Suppressor macrophage treated with lipopolysaccharide for 1 hour (primary cell): ENCODE results near the gene GAK.

Experiments used
- DNase-seq, 3 donors: peaks; one replicate each; pipeline ENCODE4 v3.0.0-alpha.2; 2020 to 2022

GAK gene

DNA sequence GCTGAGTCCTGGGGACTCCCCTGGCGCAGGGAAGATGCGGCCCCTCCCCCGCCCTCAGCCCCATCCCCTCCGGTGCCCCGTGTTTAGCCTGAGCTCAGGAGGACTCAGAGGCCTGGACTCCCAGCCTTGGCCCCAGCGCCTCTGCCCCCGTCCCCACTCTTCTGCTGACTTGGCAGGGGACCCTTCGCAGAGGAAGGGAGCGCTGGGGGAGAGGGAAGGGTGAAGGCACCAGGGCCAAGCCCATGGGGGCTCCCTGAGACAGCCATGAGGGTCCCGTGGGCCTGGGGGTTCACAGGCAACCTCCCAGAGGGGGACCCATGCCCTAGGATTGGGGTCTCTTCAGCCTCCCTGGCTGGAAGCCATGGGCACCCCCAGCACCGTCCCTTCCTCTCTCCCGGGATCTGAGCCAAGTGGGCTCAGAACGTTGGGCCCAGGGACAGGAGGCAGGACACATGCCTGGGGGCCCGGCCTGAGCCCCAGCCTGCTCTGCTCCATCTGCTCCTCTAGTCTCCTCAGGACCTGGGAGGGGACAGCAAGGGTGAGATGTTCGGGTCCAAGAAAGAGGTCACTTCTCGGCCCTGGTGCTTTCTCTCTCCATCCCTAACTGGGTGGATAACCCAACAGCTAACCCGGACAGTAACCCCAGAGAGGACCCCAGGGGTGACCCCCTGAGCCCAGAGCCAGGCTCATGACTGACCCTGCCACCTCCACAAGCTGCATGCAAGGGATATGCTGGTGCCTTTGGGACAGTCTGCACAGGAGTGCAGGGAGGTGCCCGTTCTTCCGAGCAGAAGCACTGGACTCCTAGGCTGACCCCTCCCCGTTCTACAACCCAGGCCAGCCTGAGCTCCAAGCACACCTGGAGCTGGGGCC, 104.7 kb downstream of the GAK start:
- DNase-seq, result no peak

DNA sequence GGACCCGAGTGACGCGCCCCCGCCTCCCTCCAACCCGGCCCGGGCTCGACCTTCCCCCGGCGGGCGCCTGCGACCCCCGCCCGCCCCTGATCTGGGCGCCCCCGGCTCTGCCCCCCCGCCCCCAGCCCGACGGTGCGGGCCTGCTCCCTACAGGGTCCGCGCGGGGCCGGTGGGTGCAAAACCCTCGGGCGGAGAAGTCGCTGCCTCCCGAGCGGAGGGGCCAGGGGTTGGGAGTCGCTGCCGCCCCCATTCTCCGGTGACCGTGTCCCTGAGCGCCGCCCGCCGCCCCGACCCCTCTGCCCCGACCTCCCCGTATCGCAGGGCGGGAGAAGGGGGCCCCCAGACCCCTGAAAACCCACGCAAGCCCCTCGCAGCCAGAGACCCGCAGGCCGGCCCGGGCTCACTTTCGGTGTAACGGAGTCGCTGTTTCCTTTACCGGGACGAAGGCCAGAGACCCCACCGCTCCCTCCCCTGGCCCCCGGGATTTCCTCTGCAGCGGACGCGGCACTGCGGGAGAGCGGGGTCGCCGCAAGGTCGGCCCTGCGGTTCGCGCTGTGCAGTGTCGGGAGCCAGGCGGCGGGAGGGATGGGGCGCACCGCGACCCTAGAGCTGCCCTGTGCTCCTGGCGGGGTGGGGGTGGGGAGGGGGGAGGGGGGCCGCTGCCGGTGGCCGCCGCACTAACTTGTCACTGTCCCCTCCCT, 105.5 kb downstream of the GAK start:
- peak in 1 of 3 donors; percentile 10 for DNase-seq

DNA sequence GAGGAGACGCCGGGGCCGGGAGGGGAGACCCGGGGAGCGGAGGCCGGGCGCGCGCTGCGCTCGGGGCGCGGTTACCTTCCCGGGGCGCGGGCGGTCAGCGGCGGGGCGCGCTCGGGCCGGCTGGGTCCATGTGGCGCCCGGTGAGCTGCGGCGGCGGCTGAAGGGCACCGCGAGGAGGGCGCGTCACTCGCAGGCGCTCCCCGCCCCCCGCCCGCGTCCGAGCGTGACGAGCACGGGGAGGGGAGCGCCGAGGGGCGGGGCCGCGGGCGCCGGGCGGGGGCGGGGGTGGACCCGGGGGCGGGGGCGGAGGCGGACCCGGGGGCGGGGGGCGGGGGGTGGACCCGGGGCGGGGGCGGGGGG, 106.2 kb downstream of the GAK start, which contains the start of gene CPLX1:
TSS of gene CPLX1 (minus strand) at position 159 of the 360 bp plus-strand sequence. CDS start 1,607 bp downstream, outside the sequence.
- DNase-seq, result peak; percentile 27 to 69 (median 57)

- peak in 2 of 3 donors; percentile 38 to 51 for DNase-seq
These were observed 106.8 kb downstream of the GAK start for GRCh38 chr4:825063-825970.

- DNase-seq, result no peak
These were observed 107.6 kb downstream of the GAK start for GRCh38 chr4:824461-825062.

DNA sequence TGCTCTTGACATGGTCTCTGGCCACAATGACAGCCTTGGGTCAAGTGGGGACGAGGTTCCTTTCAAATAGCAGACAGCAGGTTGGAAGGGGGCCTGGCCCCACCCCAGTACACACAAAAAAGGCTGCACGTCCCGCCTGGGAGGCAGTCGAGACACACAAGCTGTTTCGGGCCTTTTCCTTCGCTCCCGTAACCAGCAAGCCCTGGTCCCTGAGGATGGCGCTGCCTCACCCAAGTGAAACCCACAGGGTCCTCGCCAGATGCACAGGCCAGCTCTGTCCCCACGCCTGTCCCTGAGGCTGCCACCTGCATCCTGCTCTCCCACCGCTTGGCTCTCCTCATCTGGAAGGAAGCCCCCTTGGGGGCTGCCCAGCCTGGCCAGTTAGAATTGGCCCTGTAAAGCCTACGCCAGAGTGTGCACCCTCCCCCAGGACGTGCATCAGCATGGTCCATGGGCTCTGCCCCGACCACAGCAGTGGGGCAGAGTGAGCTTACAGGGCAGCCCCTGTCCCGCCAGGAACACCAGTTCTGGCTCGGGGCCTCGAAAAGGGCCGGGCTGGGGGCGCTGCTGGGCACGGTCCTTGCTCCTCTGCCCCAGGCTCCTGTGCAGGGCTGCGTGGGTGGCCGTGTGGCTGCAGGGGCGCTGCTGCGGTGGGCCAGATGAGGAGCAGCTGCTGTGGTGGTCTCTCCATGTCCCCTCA, 108.2 kb downstream of the GAK start:
- no peak for DNase-seq

GRCh38 chr4:823176-823760, 108.8 kb downstream of the GAK start:
- DNase-seq, result no peak

DNA sequence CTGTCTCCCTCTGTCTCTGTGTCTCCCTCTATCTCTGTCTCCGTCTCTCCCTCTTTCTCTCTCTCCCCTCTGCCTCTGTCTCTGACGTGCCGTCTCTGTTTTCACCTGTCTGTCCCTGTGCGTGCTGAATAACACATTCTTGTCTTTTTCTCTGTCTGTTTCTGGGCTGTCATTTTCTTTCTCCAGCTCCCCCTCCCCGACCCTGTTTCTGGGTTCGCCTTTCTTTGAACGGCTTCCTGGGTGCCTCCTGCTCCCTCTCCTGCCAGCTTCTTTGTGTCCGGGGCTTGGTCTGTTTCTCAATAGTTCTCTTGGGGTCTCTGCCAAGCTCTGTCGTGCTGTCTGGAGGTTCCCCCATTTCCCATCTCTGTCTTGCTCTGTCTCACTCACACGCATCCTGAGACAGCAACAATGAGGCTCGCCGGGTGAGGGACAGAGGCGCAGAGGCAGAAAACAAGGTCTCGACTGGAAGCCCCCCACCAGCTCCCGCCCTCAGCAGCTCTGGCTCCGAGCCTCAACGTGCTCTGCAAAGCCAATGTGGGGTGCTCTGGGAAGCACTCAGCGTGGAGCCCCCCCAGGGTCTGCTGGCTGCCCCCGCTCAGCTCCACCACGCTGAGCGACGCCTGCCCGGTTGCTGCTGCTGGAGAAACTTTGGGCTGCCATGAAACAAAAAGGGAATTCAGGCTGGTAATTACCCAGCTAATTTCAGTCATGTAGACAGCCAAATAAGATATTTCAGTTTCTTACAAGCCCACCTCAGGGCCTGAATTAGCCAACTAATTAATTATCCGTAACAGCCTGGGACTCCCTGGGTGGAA, 109.5 kb downstream of the GAK start:
- no peak for DNase-seq

DNA sequence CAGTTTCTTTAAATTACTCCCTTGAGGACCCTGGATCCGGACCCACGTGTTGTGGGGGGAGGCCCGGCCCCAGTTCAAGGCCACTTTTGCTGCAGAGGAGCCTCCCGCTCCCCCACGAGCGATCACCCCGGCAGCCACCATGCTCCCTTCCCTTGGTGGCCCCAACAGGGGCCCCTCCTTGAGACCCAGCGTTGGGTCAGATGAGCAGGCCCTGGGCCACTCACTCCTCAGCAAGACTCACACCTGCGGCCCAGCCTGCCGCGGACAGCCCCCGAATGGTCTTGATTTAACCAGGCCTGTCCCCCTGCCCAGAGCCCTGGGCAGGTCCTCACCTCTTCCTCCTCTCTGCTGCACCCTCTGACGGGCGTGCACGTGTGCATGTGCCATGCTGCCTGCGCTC, 110.5 kb downstream of the GAK start:
- DNase-seq, result no peak

- DNase-seq, result no peak
These were observed 110.9 kb downstream of the GAK start for GRCh38 chr4:821181-821591.

DNA sequence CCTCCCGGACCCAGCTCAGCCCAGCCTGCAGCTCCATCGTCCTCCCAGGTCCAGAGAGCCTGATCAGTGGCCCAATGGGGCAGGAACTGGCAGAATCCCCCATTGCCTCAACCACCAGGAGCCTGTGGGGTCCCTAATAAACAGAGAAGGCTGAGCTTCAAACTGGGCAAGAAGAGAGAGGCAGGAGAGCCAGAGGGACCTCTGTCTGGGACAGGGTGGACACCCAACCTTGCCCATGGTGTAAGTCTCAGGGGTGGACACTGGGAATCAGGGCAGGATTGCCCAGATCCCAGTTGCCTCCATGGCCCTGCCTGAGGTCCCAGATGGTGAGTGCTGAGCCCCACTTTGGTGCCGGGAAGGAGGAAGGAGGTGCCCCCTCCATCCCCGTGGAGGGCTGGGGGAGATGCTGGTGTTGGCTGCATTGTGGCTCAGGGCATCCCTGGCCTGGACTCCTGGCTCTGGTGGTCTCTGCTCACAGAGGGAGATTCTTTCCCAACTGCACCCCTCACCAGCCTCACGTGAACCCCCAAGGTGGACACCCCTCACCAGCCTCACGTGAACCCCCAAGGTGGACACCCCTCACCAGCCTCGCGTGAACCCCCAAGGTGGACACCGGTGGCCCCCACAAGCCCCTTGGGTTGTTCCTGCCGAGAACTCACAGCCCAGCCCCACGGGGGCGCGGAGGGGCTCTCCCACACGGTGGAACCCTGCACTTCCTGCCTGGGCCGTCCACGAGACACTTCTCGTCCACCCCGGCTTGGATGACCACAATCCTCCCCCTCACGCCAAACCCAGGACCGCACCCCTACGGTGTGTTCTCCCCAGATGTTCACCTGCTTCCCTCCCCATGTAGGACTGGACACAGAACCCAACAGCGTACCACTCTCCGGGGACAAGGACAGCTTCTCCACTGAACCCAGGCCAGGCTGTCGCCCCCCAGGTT, 111.6 kb downstream of the GAK start:
- DNase-seq, result no peak

DNA sequence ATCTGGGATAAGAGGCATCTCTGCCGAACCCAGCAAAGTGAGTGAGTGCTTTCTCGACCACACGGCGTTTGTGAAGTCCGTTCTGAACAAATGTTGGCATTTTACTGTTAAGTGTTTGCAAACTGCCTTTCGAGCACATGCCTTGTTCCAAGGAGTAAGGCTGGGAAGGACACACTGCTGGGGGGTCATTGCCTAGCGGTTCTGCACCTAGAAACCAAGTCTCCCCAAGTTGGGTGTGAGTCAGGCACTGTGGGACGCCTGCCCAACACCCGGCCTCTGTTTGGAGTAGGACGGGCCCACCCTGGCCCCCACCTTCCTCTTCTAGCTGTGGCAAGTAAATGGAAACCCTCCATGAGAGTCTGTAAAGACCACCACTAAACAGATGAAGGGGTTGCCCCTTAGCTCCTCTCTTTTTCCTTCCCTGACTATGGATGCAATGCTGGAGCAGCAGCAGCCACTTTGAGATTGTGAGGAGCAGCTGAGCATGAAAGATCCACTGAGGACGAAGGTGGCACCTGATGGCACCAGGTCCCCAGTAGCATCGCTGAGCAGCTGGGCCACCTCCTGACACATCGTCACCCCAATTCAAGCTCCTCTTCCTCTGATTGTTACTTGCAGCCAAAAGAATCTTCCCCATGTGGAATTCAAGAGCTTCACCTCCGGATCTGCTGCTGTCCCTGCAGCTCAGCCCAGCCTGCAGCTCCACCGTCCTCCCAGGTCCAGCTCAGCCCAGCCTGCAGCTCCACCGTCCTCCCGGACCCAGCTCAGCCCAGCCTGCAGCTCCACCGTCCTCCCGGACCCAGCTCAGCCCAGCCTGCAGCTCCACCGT, 112.5 kb downstream of the GAK start:
- no peak for DNase-seq

- DNase-seq, result no peak
These were observed 113.8 kb downstream of the GAK start for GRCh38 chr4:818106-818921.

GRCh38 chr4:815464-816146, 116.5 kb downstream of the GAK start:
- no peak for DNase-seq

DNA sequence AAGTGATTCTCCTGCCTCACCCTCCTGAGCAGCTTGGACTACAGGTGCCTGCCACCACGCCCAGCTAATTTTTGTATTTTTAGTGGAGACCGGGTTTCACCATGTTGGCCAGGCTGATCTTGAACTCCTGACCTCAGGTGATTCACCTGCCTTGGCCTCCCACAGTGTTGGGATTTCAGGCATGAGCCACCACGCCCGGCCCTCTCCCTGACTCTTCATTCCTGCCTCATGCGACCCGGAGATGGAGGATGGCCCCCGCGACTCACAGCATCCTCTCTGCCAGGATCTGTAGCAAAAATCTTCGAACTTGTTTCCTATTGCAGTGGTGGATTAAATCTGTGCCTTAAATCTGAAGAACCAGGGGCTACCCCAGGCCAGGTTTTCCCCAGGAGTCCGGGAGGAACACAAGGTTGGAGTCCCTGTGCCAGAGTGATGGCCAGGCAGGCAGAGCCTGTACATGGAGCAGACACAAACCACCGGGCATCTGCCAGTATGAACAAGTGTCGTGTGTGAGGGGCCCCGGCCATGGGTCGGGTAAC, 117.7 kb downstream of the GAK start:
- no peak for DNase-seq

DNA sequence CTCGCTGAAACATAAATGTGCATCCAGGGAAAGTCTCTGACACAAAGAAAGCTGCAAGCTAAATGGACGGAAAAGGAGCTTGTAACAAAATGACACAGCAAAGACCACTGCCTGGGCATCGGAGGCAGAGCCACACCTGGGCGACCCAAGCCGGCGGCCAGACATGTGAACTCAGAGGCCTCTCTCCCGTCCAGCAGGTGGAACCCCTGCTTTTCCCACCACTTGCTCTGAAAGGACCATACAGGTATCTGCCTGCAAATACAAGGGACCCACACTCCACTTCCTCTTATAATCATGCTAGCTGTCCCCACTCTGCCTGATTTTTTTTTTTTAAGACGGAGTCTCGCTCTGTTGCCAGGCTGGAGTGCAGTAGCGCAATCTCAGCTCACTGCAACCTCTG, 118.2 kb downstream of the GAK start:
- DNase-seq, result no peak
